ENCODE results near the gene SLC22A6.

The SLC22A6 gene

GRCh38 chr11:63014408-63015055, 29.8 kb upstream of the SLC22A6 start:
- Histone ChIP-seq H3K27ac (ENCODE audit: low read depth, low read length, poor library complexity, severe bottlenecking) (no peak overlapping the region), H3F3A (ENCODE audit: insufficient read depth, low read length) (no peaks in the 10 kb centered on the region), H3K4me3 (ENCODE audit: low read depth, low read length, poor library complexity, severe bottlenecking) (no peak overlapping the region), H3K4me1 (ENCODE audit: insufficient read depth, low read length, severe bottlenecking) (no peaks in the 10 kb centered on the region), H3K9me2 (ENCODE audit: low read depth, low read length) (no peaks in the 10 kb centered on the region), H3K9me3 (ENCODE audit: low read length) (no peaks in the 10 kb centered on the region), H3K79me2 (ENCODE audit: insufficient read depth, low read length) (no peaks in the 10 kb centered on the region), H3K27me3 (ENCODE audit: insufficient read depth, low read length) (peaks cover 8% of the 10 kb centered on the region; the same call in 1 of the 2 replicates), H3K4me2 (ENCODE audit: low read length) (no peak overlapping the region), H4K20me1 (ENCODE audit: insufficient read depth, low read length) (no peaks in the 10 kb centered on the region), H3K36me3 (ENCODE audit: insufficient read depth, low read length) (no peaks in the 10 kb centered on the region), H3K9ac (ENCODE audit: low read length) (no peak overlapping the region), H2AFZ (ENCODE audit: low read length) (no peak overlapping the region)
- TF ChIP-seq CTCF (IDR thresholded peaks at IDR 0.05; ENCODE audit: low read length) = no peak
- no peak for TF ChIP-seq EZH2 (IDR thresholded peaks at IDR 0.05; ENCODE audit: borderline replicate concordance, low read length)

- Histone ChIP-seq H2AFZ (ENCODE audit: low read length) (no peak overlapping the region), H3K9me2 (ENCODE audit: low read depth, low read length) (no peaks in the 10 kb centered on the region), H3K9me3 (ENCODE audit: low read length) (no peaks in the 10 kb centered on the region), H3K4me3 (ENCODE audit: low read depth, low read length, poor library complexity, severe bottlenecking) (no peak overlapping the region), H3K27ac (ENCODE audit: low read depth, low read length, poor library complexity, severe bottlenecking) (no peak overlapping the region), H3K4me1 (ENCODE audit: insufficient read depth, low read length, severe bottlenecking) (no peaks in the 10 kb centered on the region), H3K79me2 (ENCODE audit: insufficient read depth, low read length) (no peaks in the 10 kb centered on the region), H3F3A (ENCODE audit: insufficient read depth, low read length) (no peaks in the 10 kb centered on the region), H3K9ac (ENCODE audit: low read length) (no peak overlapping the region), H3K27me3 (ENCODE audit: insufficient read depth, low read length) (peaks cover 8% of the 10 kb centered on the region; the same call in 1 of the 2 replicates), H3K36me3 (ENCODE audit: insufficient read depth, low read length) (no peaks in the 10 kb centered on the region), H3K4me2 (ENCODE audit: low read length) (no peak overlapping the region), H4K20me1 (ENCODE audit: insufficient read depth, low read length) (no peaks in the 10 kb centered on the region)
- no peak for TF ChIP-seq EZH2 (IDR thresholded peaks at IDR 0.05; ENCODE audit: borderline replicate concordance, low read length)
- TF ChIP-seq CTCF (IDR thresholded peaks at IDR 0.05; ENCODE audit: low read length) = no peak
These were observed 28.1 kb upstream of the SLC22A6 start for GRCh38 chr11:63012839-63013238.

GRCh38 chr11:63012430-63012829, 27.7 kb upstream of the SLC22A6 start:
- H3K9me3 ChIP-seq (ENCODE audit: low read length) = no peaks in the 10 kb centered on the region
- H2AFZ ChIP-seq (ENCODE audit: low read length) = no peak overlapping the region
- no peak overlapping the region for H3K27ac ChIP-seq (ENCODE audit: low read depth, low read length, poor library complexity, severe bottlenecking)
- H4K20me1 ChIP-seq (ENCODE audit: insufficient read depth, low read length) = no peaks in the 10 kb centered on the region
- TF ChIP-seq EZH2 (IDR thresholded peaks at IDR 0.05; ENCODE audit: borderline replicate concordance, low read length) (no peak), CTCF (IDR thresholded peaks at IDR 0.05; ENCODE audit: low read length) (no peak)
- no peaks in the 10 kb centered on the region for H3F3A ChIP-seq (ENCODE audit: insufficient read depth, low read length)
- no peaks in the 10 kb centered on the region for H3K9me2 ChIP-seq (ENCODE audit: low read depth, low read length)
- no peaks in the 10 kb centered on the region for H3K4me1 ChIP-seq (ENCODE audit: insufficient read depth, low read length, severe bottlenecking)
- no peak overlapping the region for H3K4me2 ChIP-seq (ENCODE audit: low read length)
- H3K9ac ChIP-seq (ENCODE audit: low read length) = no peak overlapping the region
- H3K27me3 ChIP-seq (ENCODE audit: insufficient read depth, low read length) = peaks cover 8% of the 10 kb centered on the region; the same call in 1 of the 2 replicates
- H3K79me2 ChIP-seq (ENCODE audit: insufficient read depth, low read length) = no peaks in the 10 kb centered on the region
- H3K4me3 ChIP-seq (ENCODE audit: low read depth, low read length, poor library complexity, severe bottlenecking) = no peak overlapping the region
- no peaks in the 10 kb centered on the region for H3K36me3 ChIP-seq (ENCODE audit: insufficient read depth, low read length)

Data from OCI-LY1 (cell line).